ENCODE data around the gene CFAP100. TPM values are rescaled to one million over a fixed set of nuclear protein-coding genes. Genes with fewer than 3 reads are reported as not detected.

Gene CFAP100
- total RNA-seq, 4 donors from 2014 or later, result 6.1 TPM; not detected in 3

- no peak overlapping the region for H3K27ac ChIP-seq
- TF ChIP-seq CTCF (IDR thresholded peaks at IDR 0.05) (no peak), EP300 (IDR thresholded peaks at IDR 0.05) (no peak), POLR2A (IDR thresholded peaks at IDR 0.05) (no peak)
- 91% methylated on average over 9 of the region's 9 CpGs for WGBS, 2 donors
- no peak for DNase-seq (ENCODE audit: low spot score in 2 of 2)
- H3K4me3 ChIP-seq, result no peak overlapping the region
- no peaks in the 10 kb centered on the region for H3K9me3 ChIP-seq
- no peaks in the 10 kb centered on the region for H3K36me3 ChIP-seq
- no peaks in the 10 kb centered on the region for H3K4me1 ChIP-seq
- H3K27me3 ChIP-seq, result no peaks in the 10 kb centered on the region
These were observed 91.2 kb downstream of the CFAP100 start for GRCh38 chr3:126485956-126486355.

Other genes starting within 250 kb of the CFAP100 start
- 10 to 100 TPM; 34.5 to 87.3 (median 50.8) TPM for gene ALDH1L1, start 214.3 kb upstream of the CFAP100 start, total RNA-seq
- gene KLF15, start 37.5 kb upstream of the CFAP100 start, total RNA-seq, result 100 to 1,000 TPM; 138 to 234 (median 176) TPM
- gene ZXDC, start 81.0 kb downstream of the CFAP100 start, total RNA-seq, result 10 to 100 TPM; 54.0 to 77.4 (median 68.0) TPM
- gene UROC1, start 122.9 kb downstream of the CFAP100 start, total RNA-seq, result not detected
- 1 to 10 TPM in 3 of 4 donors, not detected in 1; 1.0 to 7.2 (median 1.1) TPM for gene CHST13, start 129.2 kb downstream of the CFAP100 start, total RNA-seq
- not detected for gene C3orf22, start 164.0 kb downstream of the CFAP100 start, total RNA-seq

Measured in tibial nerve (tissue), 4 donors.